A673 (cell line): Measurements from ENCODE around the gene GRM1.

Experiments used
- CTCF ChIP-seq: fragments of 300-800, 200-600 bp; sonication (generic); conservative IDR thresholded peaks from 2 replicates; pipeline ENCODE4 v1.5.1; 2017; ENCODE audit warnings: low read depth, mild to moderate bottlenecking, antibody characterized with exemption, low read length, moderate library complexity, mixed read lengths
- EZH2 ChIP-seq: fragments of 200-600 bp; sonication (generic); IDR thresholded peaks from 2 replicates; pipeline ENCODE4 v1.6.1; 2017; ENCODE audit warnings: borderline replicate concordance, low read depth, mild to moderate bottlenecking, mixed read lengths, antibody characterized with exemption, low read length; ENCODE audit not compliant: poor library complexity, severe bottlenecking

GRCh38 chr6:146212781-146213180 is 183.9 kb downstream of the GRM1 start:
- TF ChIP-seq EZH2 = no peak
- TF ChIP-seq CTCF = no peak
